GM18867 (cell line): Measurements from ENCODE around the gene ISX.
"Not testable (repeated sequence)": the region's sequence is repeated elsewhere in the genome, so short reads cannot be mapped to it uniquely, and the experiment has no call there.

Experiments used
- ATAC-seq: cut with Tn5 transposase; IDR thresholded peaks from one replicate; pipeline ENCODE4 v1.9.1; 2021; ENCODE audit warnings: mild to moderate bottlenecking, moderate library complexity; ENCODE audit not compliant: unreplicated experiment

ISX gene

DNA sequence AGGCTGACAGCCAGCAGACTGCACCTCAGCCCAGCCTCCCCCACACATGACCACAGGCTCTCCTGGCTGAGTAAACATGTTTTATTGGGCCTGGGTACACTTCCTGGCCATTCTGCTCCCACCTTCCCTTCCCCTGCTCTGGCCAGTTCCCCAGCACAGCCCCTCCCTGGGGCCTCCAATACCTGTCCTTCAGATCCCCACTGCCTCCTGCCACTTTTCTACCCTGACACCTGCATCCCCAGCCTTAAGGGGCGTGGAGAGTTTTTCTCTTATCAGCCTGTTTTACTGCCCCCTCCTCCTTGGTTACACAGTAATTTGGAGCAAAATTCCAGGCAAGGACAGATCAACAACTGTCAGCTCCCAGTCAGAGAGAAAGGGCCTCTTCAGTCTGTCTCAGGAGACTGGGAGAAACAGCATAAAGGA is at the start of gene ISX:
TSS of gene ISX (plus strand) at position 363 of the 423 bp plus-strand sequence. CDS start 930 bp downstream, outside the sequence.
- no peak for ATAC-seq

DNA sequence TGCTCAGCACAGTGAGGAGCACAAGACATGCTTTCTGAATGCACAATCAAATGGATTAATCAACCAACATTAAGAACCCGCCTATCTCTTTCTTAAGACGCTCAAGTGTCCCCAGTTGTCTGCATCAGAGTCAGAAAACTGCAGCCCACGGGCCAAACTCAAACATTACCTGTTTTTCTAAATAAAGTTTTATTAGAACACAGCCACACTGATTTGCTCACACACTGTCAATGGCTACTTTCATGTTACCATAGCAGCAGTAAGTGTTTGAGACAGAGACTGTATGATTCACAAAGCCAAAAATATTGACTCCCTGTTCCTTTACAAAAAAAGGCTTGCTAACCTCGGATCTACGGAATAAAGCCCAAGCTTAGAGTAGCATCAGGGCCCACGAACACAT is 49.0 kb upstream of the ISX start:
- no peak for ATAC-seq

DNA sequence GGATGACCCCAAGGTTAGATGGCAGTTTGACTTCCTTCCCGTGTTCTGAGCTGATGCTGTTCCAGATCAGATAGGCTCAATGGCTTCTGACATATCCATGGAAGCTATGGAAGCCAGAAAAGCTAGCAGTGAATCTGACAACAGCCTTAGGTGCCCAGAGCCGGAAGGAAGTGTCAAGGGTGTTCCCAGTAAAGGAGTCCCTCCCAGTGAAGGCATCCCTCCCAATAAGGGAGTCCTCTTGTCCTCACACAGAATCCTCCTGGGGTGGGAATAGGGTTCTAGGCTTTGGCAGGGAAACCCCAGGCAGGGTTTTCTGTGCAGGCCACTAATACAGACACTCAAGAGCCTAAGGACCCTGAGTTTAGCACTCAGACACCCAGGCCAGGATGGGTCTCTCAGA is 47.0 kb upstream of the ISX start:
- no peak for ATAC-seq

DNA sequence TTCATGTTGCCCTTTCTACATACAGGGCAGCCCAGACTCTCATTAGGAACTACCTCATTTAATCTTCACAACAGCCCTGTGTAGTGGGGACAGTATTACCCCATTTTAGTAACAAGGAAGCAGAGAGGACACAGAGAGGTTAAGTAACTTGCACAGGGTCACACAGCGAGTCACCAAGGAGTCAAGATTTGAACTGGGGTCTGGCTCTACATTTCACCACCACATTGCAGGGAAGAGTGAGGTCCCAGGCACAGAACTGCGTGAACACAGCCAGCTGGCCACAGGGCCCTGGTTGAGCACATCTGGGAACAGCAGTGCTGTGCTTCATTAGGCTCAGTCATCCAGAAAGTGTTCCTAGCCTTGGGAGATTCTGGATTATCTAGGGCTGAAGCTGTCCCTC is 45.4 kb upstream of the ISX start:
- no peak for ATAC-seq

DNA sequence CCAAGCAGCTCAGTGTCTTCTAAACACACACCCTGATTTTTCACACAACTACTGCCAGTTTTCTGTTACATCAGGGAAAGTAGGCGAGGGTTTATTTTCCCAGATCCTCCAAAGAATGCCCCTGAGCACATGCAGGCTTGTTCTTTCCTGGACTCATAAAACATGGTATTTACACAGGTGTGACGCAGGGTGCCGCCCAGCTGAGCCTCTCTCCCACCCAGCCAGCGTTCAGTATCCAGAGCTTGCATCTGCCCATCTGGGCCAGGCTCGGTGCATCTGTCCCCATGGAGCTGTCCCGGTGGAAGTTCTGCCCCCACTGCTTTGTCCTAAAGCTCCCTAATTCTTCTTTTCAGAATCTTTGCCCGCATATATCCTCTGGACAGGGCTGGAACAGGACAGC is 44.8 kb upstream of the ISX start:
- no peak for ATAC-seq

DNA sequence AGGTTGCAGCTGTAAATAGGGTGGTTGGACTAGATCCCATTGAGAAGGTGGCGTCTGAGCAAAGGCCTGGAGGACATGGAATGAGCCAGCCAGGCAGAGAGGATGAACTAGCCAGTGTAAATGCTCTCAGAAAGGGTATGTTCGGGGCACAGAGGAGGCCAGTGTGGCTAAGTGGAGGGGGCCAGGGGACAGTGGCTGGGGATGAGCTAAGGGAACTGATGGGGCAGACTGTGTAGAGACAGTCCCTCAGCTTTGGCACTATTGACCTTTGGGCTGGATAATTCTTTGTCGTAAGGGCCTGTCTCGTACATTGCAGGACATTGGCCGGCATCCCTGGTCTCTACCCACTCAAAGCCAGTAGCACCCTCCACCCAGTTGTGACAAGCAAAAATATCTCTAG is 43.7 kb upstream of the ISX start:
- ATAC-seq = no peak

DNA sequence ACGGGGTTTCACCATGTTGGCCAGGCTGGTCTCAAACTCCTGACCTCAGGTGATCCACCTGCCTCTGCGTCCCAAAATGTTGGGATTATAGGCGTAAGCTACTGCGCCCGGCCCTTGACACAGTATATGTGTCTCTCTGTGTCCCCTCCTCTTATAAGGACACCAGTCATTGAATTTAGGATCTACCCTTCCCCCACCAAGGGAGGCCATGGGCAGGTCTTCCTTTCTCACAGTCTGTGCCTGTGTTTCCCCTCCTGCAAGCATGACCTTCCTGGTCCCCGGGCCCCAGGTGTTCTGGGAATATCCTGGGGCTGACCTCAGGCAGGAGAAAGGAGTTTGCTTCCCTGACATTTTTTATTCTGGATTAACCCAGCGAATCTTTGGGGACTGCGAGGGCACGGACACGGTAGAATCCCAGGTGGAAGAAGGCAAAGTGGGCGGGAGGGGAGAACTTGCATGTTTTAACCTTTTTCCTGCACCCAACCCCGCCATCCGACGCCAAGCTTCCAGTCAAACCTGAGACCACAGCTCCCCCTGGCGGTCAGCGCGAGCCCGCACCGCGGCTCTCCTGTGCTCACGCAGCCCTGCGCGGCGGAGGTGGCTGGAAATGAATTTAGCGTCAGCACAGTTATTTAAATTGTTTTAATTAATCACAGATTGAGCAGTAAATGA is 42.1 kb upstream of the ISX start:
- ATAC-seq = no peak

DNA sequence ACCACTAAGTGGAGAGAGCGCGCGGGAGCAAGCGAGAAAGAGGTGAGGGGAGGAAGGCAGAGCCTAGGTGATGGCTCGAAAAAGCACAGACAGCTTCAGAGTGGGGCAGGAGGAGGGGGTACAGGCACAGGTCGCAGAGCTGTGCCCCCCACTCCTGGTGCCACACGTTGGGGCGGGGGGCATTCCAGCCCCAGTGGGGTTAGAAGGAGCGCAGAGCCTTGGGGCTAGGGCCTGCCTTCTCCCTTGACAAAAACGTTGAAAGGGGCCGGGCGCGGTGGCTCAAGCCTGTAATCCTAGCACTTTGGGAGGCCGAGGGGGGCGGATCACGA is 41.6 kb upstream of the ISX start:
- no peak for ATAC-seq

DNA sequence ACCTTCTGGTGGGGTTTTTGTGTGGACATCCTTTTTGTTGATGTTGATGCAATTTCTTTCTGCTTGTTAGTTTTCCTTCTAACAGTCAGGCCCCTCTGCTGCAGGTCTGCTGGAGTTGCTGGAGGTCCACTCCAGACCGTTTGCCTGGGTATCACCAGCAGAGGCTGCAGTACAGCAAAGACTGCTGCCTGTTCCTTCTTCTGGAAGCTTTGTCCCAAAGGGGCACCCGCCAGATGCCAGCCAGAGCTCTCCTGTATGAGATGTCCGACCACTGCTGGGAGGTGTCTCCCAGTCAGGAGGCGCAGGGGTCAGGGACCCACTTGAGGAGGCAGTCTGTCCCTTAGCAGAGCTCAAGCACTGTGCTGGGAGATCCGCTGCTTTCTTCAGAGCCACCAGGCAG is 35.8 kb upstream of the ISX start:
- not testable (repeated sequence) for ATAC-seq

DNA sequence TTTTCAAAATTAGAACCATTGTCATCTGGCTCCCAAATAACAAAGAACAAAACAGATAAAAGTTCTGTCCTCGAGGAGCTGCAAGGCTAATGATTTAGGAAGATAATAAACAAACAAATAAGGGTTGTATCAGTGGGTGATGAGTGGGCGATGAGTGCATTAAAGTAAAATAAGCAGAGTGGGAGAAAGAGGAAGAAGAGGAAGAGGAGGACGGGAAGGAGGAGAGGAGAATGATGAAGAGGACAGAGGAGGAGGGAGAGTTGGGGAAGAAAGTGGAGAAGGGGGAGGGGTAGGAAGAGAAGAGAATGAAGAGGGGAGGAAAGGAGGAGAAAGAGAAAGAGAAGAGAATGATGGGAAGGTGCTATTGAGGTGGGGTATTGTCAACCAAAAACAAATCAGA is 33.4 kb upstream of the ISX start:
- ATAC-seq = no peak

DNA sequence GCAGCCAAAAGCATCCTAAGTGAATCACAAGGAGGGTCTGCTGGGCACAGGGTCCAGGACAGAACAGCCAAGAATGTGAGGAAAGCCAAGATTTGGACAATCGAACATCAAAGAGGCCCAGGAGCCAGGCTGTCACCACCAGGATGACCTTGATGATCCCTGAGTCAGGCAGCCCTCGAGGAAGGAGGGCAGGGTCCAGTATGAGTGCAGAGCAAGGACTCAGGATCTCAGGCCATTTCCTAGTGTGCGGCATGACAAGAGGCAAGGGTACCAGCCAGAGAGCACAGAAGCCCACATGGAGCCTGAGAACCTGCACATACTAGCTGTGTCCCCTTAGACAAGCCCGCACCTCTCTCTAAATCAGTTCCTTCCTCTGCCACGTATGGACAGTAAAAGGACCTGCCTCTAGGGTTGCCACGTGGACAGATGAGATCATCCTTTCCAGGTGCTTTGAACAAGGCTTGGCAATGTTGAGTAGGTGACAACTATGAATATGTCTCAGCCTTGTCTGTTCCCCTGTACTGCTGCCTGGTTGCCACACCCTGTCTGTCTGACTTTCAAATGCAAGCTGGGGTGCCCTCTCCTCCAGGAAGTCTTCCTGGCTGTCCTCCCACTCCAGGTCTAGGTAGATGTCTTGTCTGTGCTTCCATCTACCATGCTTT is 32.2 kb upstream of the ISX start:
- ATAC-seq = no peak

DNA sequence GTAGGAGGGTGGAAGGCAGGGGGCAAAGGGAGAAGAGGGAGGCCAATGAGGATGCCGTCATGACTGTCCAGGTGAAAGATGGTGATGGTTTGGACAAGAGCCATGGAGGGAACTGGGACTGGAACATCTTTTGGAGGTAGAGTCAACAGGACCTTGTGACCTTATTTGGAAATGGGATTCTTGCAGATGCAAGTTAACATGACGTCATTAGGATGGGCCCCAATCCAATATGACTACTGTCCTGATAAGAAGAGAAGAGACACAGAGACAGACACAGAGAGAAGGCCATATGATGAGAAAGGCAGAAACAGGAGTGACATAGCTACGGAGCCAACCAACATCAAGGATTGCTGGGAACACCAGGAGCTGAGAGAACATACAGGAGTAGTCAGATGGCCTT is 31.0 kb upstream of the ISX start:
- ATAC-seq = no peak

DNA sequence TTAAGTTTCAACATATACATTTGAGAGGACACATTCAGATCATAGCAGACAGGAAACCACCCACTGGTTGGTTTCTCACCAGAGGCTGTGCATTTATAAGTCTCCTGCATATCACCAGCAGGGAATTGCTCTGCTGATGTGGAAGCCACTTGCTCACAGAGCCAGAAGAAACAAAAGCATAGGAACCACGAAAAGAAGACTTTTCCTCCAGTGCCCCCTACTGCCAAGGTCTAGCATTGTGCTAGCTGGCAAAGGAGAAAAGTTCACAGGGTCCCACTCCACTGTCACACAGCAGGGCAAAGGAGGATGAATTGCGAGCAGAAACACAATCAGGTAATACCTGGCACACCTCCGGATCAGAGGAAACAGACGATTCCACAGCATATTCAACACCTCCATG is 28.9 kb upstream of the ISX start:
- ATAC-seq = no peak

DNA sequence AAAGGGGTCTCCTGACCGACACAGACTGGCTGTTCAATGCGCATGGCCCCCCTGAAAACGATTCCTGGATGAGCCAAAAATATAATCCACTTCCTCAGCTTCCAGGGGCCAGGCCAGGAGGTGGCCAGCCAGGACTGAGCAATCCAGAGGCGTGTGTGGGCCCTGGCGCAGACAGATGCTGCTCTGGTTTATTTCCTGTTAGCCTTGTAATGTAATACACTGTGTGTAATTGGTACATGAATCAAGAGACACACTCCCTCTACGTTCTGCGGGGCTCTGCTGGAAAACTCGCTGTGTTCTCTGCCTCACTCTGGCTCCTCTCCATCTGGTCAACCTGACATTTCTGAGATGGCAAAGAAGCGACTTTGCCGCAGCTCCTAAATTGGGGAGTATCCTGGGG is 26.3 kb upstream of the ISX start:
- no peak for ATAC-seq

DNA sequence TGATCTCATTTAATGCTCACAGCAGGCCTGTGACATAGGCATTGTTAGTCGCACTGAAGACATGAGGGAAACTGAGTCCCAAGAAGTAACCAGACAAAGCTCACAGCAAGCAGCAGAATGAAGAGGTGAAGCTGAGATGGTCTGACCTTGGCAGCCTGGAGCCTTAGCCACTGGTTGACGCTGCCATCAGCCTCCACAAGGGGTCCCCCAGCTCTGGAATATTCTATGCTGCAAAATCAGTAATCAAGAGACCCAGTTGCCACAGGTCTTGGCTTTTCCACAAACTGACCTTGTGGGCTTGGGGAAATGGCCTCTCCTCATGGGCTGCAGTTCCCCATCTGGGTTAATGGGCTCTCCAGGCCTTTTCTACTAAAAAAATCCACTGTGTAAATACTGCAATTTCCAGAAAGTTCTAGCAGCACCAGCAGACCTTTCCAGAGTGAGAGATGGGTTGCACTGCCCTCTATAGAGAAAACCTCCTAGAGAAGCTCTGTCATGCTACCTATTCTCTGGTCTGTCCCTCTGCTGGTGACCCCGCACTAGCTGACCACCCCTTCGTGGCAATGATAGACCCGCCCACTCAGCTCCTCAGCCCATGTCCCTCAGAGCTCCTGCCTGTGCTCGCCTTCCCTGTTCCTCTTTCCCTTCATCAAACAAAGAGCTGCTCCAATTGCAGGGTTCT is 22.6 kb upstream of the ISX start:
- ATAC-seq = no peak

DNA sequence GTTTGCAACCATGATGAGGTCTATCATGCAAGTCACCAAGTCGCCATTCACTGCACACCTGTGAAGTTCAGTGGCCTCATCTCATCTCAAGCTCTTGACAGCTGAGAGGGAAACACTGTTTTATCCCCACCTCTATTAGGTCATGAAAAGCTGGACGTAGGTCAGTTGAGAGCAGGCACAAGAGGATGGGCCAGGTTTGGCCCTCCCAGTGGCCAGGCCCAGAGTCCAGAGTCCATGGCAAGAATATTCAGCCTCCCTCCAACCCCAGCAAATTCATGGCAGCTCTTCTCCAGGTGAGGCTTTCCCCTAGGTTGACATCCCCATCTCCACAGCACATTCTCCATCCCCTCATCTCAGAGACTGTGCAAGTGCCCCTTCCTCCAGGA is 22.0 kb upstream of the ISX start:
- ATAC-seq = no peak

DNA sequence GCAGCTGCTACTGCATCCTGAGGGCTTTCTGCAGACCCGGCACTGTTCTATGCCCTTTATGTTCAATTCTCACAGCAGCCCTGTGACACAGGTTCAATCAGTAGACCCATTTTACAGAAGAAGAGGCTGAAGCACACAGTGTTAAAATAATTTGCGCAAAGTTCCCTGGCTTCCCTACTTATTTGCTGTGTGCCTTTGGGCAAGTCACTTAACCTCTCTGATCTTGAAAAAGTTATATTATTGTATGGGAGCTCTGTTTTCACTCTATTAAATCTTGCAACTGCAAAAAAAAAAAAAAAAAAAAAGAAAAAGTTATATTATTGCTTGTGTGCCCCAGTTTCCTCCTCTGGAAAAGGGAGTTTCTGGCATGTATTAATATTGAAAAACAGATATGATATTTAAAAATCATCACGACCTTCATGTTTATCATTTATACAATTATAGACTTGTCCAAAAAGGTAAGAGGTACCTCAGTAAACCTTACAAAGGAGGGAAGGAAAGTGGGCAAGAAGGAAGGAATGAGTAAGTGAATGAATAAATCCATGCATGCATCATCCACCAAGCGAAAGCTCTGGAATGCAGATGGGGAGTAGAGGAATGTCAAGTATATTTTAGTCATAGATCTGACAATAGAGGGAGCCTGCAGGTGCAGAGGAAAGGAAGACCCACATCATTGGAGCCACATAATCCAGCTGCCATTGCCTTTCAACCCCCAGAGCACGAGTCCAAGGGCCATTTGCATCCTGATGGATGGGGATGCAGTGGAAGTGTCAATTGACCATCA is 21.2 kb upstream of the ISX start:
- ATAC-seq = no peak

DNA sequence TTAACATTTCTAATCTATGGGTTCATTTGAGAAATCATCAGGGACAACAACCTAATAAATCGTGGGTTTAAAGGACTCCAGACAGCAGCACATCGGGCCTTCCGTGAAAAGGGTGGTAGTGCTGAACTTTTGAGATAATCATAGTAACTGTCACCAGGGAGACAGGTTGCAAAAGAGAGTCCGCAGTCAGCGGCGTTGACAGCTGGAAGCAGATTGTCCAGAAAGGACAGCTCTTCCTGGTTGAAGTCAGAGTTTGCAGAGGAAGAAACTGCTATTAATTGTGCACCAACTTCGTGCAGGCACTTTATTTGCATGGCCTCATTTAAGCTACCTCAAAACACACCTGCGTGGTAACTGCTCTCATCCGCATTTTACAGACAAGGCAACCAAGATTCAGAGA is 20.5 kb upstream of the ISX start:
- no peak for ATAC-seq

DNA sequence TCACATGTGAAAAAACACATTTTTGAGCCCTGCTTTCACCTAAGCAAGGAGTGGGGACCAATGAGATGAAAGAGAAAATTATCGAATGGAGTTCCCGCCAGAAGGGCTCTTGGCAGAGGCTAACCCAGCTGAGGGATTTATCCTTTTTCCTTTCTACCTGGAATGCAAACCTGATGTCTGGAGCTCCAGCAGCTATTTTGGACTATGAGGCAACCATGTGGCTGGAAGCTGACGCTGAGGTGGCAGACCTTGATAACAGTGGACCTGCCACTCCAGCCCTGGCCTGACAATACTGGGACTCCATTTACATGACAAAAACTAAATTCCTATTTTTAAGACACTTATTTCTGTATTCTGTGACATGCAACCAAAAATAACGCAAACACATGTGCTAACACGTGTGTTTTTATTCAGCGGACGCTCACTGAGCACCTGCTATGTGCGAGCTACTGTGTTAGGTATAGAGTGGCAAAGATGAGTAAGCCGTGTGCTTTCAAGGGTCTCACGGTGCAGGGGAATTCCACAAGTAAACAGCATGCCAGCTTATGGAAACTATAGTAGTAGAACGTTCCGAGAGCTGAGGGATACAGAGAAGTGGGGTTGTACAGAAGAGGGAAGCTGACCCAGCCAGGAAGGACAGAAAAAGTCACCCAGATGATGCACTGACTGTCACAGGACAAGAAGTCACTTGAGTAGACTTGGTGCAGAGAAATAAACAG is 19.1 kb upstream of the ISX start:
- no peak for ATAC-seq

DNA sequence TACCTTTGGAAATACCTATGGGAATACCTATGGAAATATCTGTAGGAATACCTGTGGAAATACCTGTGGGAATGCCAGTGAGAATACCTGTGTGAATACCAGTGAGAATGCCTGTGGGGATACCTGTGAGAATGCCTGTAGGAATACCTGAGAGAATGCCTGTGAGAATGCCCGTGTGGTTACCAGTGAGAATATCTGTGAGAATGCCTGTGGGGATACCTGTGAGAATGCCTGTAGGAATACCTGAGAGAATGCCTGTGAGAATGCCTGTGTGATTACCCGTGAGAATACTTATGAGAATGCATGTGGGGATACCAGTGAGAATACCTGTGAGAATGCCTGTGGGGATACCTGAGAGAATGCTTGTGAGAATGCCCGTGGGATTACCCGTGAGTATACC is 15.9 kb upstream of the ISX start:
- not testable (repeated sequence) for ATAC-seq

DNA sequence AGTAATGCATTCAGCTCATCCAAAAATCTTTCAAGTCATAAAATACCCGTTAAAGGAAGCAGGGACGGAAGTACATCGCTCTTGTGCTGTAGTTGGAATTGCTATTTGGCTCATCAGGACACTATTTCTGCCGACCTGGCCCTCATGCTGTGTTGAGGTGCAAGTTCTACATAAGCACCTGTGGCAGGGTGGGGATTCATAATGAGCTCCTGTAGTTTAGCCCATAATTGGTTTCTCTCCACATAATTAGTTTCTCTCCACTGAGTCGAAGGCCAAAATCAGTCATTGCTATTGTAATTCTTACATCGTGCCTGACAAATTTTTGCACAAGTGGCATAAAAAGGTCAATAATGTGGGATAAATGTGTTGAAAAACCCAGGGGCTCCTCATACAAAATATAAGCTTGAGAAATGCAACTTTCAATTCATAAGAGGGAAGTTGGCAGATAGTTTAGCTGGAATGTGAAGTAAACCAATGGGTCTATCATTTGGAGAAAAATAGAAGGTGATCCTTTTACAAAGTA is 14.9 kb upstream of the ISX start:
- ATAC-seq = no peak
